ENCODE results near the gene LHPP.
A peak's percentile ranks its signal among the peaks of the same experiment; 100 is the strongest.

The LHPP gene

GRCh38 chr10:124648738-124649137 lies 187.1 kb downstream of the LHPP start:
- no peak for DNase-seq

GRCh38 chr10:124649214-124649613 lies 187.6 kb downstream of the LHPP start:
- DNase-seq, result no peak

GRCh38 chr10:124650263-124650662 lies 188.6 kb downstream of the LHPP start:
- no peak for DNase-seq

DNA sequence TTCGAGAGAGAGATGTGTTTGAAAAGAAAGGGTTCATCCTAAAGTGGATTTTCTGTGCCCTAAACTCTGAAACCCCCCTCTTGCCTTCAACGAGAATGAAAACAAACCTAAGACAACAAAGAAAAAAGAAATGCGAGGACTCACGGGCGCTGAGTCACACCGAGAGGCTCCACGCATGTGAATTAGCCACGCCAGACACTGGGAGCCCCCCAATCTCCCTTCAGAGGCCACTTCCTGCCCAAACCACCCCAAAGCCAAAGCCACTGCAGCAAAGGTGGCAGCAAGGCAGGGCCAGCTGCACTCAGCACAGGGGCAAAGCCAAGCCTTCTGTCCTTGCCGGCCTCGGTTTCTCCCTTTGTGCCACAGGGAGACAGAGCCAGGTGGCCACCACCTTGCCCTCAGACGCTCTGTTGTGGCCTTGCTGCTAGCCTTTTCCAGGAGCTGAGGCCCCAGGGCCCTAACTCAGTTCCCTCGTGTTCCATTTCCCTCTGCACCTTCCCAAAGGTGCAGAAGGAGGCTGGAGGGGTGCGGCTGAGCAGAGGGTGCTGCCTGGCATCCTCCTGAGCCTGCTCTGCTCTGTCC lies 189.3 kb downstream of the LHPP start:
- DNase-seq, result peak; percentile 27

GRCh38 chr10:124651402-124651891 lies 189.8 kb downstream of the LHPP start:
- DNase-seq, result no peak

DNA sequence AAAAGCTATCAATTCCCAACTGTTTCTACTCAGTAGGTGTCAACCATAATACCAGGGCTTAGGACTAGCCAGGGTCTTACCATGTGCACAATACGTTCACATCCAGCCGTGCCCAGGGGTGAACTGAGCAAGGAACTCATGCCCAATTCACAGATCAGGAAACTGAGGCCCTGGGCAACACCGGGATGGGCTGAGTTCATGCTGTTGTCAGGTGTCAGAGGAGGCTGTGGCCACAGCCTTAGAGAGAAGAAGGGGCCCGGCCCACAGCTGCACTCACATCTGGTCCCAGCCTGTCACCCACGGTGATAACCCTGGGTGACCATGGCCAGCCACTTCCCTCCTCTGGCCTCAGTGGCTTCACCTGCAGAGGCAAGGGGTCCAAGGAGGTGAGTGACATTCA lies 190.6 kb downstream of the LHPP start:
- DNase-seq, result no peak

DNA sequence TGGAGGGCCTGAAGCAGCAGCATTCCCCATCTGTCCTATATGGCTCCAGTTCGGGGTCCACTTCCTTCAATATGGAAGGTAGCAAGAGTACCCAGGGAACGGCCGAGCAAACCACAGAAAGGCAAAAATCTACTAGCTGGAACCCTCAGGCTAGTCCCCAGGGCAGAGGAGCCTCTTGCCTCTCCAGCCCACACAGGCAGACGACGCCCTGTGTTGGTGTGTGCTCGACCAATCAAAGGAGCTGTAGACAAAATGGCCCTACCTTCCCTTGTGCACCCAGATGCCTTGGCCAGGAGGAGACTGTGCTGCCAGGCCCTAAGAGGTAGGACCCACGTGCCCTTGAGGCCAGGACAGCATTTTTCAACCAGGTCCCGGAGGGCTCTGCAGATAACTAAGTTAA lies 191.1 kb downstream of the LHPP start:
- no peak for DNase-seq

DNA sequence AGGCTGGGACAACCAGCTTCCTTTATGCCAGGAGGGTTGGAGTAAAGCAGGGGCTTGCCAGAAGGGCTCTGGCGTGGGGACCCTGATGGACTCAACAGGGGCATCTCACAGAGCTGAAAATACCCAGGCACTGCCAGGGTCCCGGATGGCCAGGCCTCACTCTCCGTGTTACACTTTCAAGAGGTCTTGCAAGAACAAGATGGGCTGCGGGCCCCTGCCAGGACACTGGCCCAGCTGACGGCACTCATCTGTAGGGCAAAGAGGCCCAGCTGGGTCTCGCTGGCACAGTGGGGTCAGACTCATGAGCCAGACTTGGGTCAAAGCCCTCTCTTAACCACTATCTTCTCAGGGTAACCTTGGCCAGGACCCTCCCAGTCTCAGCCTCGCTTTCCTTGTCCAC lies 191.7 kb downstream of the LHPP start:
- no peak for DNase-seq

DNA sequence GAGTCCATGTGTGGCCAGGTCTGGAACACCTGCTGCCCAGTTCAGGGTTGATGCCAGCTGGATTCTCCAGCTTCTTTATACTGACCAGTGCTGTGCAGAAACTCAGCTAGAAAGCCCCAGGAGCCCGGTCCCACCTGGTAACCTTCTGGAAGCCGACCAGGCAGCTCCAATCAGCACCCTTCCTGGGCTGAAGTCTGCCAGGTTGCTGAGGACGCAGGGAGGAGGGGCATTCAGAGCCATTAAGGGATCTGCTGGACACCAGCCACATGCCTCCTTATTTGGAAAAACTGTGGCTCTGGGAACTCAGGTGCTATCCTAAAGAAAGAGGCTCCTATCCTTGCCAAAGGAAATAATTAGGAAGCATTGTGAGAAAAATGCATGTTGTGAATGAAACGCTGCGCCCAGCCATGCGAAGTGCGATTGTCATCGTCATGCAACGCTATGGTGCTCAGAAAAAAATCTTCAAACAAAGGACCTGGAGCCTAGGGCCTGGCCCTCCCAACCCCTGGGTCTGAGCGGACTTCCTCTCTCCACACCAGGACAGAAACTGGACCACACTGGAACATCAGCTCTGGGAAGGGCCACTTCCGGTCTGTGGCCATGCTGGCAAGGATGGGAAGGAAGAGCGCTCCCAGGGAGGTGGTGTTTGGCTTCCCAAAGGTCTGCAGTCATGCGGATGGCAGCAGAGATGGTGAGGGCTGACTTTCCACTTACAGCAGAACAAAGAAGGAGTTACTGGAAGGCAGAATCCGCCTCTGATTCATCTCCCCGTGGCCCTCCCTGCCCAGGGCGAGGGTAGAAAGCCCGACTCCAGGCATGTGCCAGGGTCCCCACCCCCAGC lies 192.4 kb downstream of the LHPP start:
- DNase-seq, result no peak

DNA sequence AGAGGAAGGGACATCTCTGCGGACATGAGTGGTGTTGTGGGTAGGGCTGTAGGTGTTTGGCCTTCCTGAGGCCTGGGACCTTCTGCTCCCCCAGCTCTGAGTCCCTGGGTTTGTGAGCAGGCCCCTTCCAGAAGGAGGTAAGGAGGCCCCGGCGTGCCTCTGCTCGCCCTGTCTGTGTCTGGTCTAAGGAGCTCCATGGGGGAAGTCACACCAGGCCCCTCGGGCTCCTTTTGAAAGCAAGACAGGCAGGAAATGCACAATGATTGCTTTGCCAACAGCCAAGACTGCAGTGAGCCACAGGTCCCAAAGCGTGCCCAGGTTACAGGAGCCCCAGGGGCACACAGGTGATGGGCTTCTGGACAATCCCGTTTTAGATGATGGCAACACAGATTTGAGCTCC lies 193.1 kb downstream of the LHPP start:
- DNase-seq, result no peak

DNA sequence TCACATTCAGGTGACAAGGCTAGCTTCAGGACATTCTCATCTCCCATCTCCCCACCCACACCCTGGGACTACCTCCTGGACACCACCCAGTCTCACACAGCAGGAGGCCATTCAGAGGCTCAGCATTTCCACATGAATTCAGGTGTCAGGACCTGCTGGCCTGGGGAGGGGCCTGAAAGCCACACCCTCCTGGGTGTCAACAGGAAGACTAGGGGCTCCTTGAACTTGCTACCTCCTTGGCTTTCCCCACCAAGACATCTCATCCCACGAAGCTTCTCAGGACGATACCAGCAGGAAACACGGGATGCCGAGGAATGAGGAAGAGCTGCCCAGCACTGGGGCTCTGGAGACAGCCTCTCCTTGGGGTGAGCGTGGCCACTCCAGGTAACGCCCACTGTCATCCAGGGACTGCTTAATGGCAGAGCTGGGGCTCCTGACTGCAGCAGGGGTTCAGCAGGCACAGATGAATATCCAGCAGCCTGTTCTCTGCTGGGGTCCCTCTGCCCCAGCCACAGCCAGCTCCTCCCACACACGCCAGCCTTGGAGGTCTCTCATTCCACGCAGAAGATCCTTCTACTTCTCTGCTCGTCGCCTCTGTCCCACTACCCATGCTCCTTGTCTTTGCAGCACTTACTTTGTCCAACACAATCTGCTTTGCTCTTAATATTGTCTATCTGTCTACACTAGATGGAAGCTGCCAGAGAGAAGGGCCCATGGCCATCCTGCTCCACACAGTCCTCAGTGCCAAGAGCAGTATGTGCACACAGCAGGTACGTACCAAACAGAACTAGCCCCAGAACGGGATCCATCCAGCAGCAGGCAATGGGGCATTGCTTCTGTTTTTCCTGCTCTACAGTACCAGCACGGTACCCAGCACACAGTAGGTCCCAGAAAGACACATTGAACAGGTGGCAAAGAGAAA lies 193.8 kb downstream of the LHPP start:
- no peak for DNase-seq

GRCh38 chr10:124656113-124656490 lies 194.5 kb downstream of the LHPP start:
- no peak for DNase-seq

DNA sequence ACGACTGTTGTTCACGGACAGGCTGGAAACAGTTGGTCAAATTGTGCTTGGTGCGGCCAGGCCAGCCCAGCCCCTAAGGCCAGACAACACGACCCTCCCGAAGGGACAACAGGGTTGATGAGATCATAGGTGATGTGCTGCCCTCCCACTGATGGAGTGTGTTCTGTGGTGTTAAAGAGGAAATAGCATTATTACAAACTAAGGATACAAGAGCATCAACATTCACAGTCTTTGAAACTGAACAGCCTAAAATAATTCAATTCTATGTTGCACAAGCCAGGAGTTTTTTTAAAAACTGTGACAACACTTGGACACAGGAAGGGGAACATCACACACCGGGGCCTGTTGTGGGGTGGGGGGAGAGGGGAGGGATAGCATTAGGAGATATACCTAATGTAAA lies 194.9 kb downstream of the LHPP start:
- DNase-seq, result no peak

DNA sequence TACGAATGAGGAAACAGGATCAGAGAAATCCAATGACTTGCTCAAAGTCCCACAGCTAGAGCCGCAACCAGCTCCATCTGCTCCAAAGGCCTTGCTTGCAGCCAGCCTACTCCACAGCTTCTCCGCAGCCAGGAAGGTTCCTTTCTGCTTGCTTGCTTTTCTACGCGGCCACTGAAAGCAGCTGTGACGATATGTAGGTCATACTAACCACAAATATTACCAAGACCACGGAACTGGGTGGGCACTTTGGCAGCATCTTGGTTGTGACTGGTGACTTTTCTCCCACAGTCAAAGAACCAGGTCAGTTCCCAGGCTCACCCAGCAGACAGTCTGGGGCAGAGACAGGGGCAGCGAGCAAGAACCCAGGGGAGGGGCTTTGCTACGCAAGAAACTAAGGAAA lies 196.2 kb downstream of the LHPP start:
- DNase-seq, result no peak

GRCh38 chr10:124658591-124659242 lies 197.1 kb downstream of the LHPP start:
- no peak for DNase-seq

DNA sequence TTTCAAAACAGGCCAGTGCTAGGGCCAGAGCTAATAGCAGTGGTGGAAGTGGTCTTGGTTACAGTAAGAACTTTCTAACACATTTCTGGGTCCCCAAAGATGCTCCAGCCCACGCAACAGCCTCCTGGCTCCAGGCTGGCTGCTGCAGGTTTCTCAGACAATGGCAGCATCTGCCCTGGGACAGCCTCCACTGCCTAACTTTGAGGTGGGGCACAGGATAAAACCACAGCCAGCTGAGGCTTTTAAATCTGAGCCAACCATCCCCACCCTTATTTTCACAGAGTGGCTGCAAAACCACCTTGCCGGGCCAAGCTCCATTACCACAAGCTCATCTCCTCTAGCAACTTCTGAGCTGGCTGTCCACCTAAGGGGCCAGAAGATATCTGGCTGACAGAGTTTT lies 197.8 kb downstream of the LHPP start:
- DNase-seq, result no peak

DNA sequence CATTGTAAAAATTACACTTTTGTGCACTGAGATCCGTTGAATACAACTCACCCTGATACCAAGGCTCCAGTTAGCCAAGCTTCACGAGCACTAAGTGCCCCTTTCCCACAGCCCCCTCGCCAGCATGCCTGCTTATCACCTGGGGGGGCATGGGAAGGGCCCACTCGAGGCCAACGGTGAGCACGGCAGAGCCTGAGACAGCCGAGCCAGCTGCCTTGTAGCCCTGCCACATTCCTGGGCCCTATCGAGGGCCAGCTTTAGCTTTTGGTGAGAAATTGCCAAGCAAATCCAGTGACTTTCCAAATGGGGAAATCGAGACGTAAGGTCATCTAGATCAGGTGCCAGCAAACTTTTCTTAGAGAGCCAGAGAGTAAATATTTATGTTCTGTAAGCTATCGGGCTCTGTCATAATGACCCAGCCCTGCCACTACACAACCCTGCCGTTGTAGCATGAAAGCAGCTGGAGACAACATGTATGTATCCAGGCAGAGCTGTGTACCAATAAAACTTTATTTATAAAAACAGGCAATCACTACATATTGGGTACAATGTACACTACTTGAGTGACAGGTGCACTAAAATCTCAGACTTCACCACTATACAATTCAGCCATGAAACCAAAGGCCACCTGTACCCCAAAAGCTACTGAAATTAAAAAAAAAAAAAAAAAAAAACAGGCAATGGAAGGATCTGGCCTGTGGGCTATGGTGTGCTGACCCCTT lies 198.9 kb downstream of the LHPP start:
- no peak for DNase-seq

GRCh38 chr10:124661660-124662180 lies 200.1 kb downstream of the LHPP start:
- no peak for DNase-seq

DNA sequence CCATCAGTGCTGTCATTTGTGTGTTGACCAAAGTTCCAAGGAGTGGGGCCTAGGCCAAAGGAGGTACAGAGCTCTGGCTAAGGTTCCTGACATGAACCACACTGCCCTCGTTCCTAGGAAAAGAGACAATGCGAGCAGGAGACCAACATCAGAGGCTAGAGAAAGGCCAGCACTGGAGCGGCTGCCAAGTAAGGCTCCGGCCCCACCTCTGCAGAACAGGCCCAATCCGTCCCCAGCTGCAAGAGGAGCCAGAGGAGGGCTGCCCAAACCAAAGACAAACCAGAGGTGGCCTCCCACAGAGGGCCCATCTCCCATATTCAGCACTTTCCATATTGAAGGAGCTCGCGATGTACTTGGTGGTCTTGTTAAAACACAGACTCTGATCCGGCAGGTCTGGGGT lies 201.6 kb downstream of the LHPP start:
- DNase-seq, result no peak

Measured in activated gamma-delta T cell (primary cell).